Globus pallidus (tissue), 1 donor: Measurements from ENCODE around the gene CNTN4.

Source experiments
- DNase-seq: peaks from one replicate; pipeline ENCODE4 v3.0.0-alpha.2; 2015; ENCODE audit warnings: low spot score

CNTN4 gene

GRCh38 chr3:2266606-2267005 lies 167.9 kb downstream of the CNTN4 start:
- DNase-seq: no peak

- DNase-seq: no peak
These were observed 170.1 kb downstream of the CNTN4 start for GRCh38 chr3:2268779-2269178.

GRCh38 chr3:2274526-2274925 lies 175.9 kb downstream of the CNTN4 start:
- DNase-seq: no peak

- no peak for DNase-seq
These were observed 185.2 kb downstream of the CNTN4 start for GRCh38 chr3:2283818-2284217.

- no peak for DNase-seq
These were observed 202.3 kb downstream of the CNTN4 start for GRCh38 chr3:2300938-2301337.

GRCh38 chr3:2301361-2301760 lies 202.7 kb downstream of the CNTN4 start:
- DNase-seq: no peak

GRCh38 chr3:2303566-2303965 lies 204.9 kb downstream of the CNTN4 start:
- no peak for DNase-seq

- no peak for DNase-seq
These were observed 212.4 kb downstream of the CNTN4 start for GRCh38 chr3:2311022-2311421.

GRCh38 chr3:2317521-2317920 lies 218.9 kb downstream of the CNTN4 start:
- DNase-seq: no peak

- DNase-seq: no peak
These were observed 236.3 kb downstream of the CNTN4 start for GRCh38 chr3:2334921-2335320.

- DNase-seq: no peak
These were observed 244.5 kb downstream of the CNTN4 start for GRCh38 chr3:2343031-2343682.

GRCh38 chr3:2352134-2352762 lies 253.6 kb downstream of the CNTN4 start:
- no peak for DNase-seq

GRCh38 chr3:2354702-2355101 lies 256.0 kb downstream of the CNTN4 start:
- DNase-seq: no peak

- DNase-seq: no peak
These were observed 257.8 kb downstream of the CNTN4 start for GRCh38 chr3:2356298-2356950.

GRCh38 chr3:2360815-2361214 lies 262.1 kb downstream of the CNTN4 start:
- DNase-seq: no peak

- DNase-seq: no peak
These were observed 263.5 kb downstream of the CNTN4 start for GRCh38 chr3:2362122-2362521.

GRCh38 chr3:2363854-2364253 lies 265.2 kb downstream of the CNTN4 start:
- no peak for DNase-seq

- DNase-seq: no peak
These were observed 271.7 kb downstream of the CNTN4 start for GRCh38 chr3:2370317-2370716.

- no peak for DNase-seq
These were observed 273.6 kb downstream of the CNTN4 start for GRCh38 chr3:2372306-2372705.

- DNase-seq: no peak
These were observed 276.7 kb downstream of the CNTN4 start for GRCh38 chr3:2375376-2375775.

GRCh38 chr3:2377281-2377680 lies 278.6 kb downstream of the CNTN4 start:
- no peak for DNase-seq

GRCh38 chr3:2390926-2391532 lies 292.4 kb downstream of the CNTN4 start:
- DNase-seq: no peak

GRCh38 chr3:2391896-2392295 lies 293.2 kb downstream of the CNTN4 start:
- DNase-seq: no peak
